Measurements from ENCODE around the gene LPIN1.
"Not testable (repeated sequence)": the region's sequence is repeated elsewhere in the genome, so short reads cannot be mapped to it uniquely, and the experiment has no call there.

The LPIN1 gene

GRCh38 chr2:11832531-11832930, 86.1 kb downstream of the LPIN1 start:
- no peak for DNase-seq (ENCODE audit: low read depth)

GRCh38 chr2:11833601-11834000, 87.2 kb downstream of the LPIN1 start:
- DNase-seq (ENCODE audit: low read depth), result no peak

- DNase-seq (ENCODE audit: low read depth), result no peak
These were observed 89.0 kb downstream of the LPIN1 start for GRCh38 chr2:11835403-11835802.

- DNase-seq (ENCODE audit: low read depth), result no peak
These were observed 90.3 kb downstream of the LPIN1 start for GRCh38 chr2:11836647-11837219.

- DNase-seq (ENCODE audit: low read depth), result no peak
These were observed 91.7 kb downstream of the LPIN1 start for GRCh38 chr2:11837875-11838734.

- no peak for DNase-seq (ENCODE audit: low read depth)
These were observed 93.5 kb downstream of the LPIN1 start for GRCh38 chr2:11839916-11840315.

- no peak for DNase-seq (ENCODE audit: low read depth)
These were observed 95.9 kb downstream of the LPIN1 start for GRCh38 chr2:11842336-11842735.

- not testable (repeated sequence) for DNase-seq (ENCODE audit: low read depth)
These were observed 98.4 kb downstream of the LPIN1 start for GRCh38 chr2:11844798-11845197.

GRCh38 chr2:11847935-11848334, 101.5 kb downstream of the LPIN1 start:
- not testable (repeated sequence) for DNase-seq (ENCODE audit: low read depth)

GRCh38 chr2:11850082-11850481, 103.7 kb downstream of the LPIN1 start:
- DNase-seq (ENCODE audit: low read depth), result no peak

- no peak for DNase-seq (ENCODE audit: low read depth)
These were observed 106.2 kb downstream of the LPIN1 start for GRCh38 chr2:11852526-11853196.

GRCh38 chr2:11853197-11853588, 106.8 kb downstream of the LPIN1 start:
- DNase-seq (ENCODE audit: low read depth), result no peak

- DNase-seq (ENCODE audit: low read depth), result no peak
These were observed 108.8 kb downstream of the LPIN1 start for GRCh38 chr2:11855064-11855760.

GRCh38 chr2:11856095-11856494, 109.7 kb downstream of the LPIN1 start:
- no peak for DNase-seq (ENCODE audit: low read depth)

- DNase-seq (ENCODE audit: low read depth), result no peak
These were observed 112.5 kb downstream of the LPIN1 start for GRCh38 chr2:11858883-11859282.

GRCh38 chr2:11859975-11860374, 113.5 kb downstream of the LPIN1 start:
- not testable (repeated sequence) for DNase-seq (ENCODE audit: low read depth)

GRCh38 chr2:11861044-11861443, 114.6 kb downstream of the LPIN1 start:
- DNase-seq (ENCODE audit: low read depth), result no peak

GRCh38 chr2:11862049-11862448, 115.6 kb downstream of the LPIN1 start:
- DNase-seq (ENCODE audit: low read depth), result no peak

- DNase-seq (ENCODE audit: low read depth), result no peak
These were observed 116.7 kb downstream of the LPIN1 start for GRCh38 chr2:11863103-11863502.

GRCh38 chr2:11863513-11864328, 117.3 kb downstream of the LPIN1 start:
- DNase-seq (ENCODE audit: low read depth), result peak; percentile 56

- no peak for DNase-seq (ENCODE audit: low read depth)
These were observed 118.3 kb downstream of the LPIN1 start for GRCh38 chr2:11864724-11865123.

GRCh38 chr2:11865378-11865777, 118.9 kb downstream of the LPIN1 start:
- no peak for DNase-seq (ENCODE audit: low read depth)

All from stimulated activated CD4-positive, alpha-beta T cell treated with anti-CD3 and anti-CD28 coated beads, Interleukin-2, amount 100 ng/mL, for 4 hours (primary cell).